Occipital lobe (tissue), 2 donors: Measurements from ENCODE around the gene MACROD1. TPM values are rescaled to one million over a fixed set of nuclear protein-coding genes. Genes with fewer than 3 reads are reported as not detected.

Source experiments
- DNase-seq: peaks from one replicate; lab custom pipeline; 2025; lab: John Stamatoyannopoulos, UW
- total RNA-seq: library from RNA; depleted of rRNA; stranded (reverse); fragments of >200 nt; gene quantifications from one replicate; pipeline ENCODE4 v1.2.3, GENCODE V29; 2014

Gene MACROD1
- total RNA-seq, 1 donor from 2014 or later = 16.2 TPM

DNA sequence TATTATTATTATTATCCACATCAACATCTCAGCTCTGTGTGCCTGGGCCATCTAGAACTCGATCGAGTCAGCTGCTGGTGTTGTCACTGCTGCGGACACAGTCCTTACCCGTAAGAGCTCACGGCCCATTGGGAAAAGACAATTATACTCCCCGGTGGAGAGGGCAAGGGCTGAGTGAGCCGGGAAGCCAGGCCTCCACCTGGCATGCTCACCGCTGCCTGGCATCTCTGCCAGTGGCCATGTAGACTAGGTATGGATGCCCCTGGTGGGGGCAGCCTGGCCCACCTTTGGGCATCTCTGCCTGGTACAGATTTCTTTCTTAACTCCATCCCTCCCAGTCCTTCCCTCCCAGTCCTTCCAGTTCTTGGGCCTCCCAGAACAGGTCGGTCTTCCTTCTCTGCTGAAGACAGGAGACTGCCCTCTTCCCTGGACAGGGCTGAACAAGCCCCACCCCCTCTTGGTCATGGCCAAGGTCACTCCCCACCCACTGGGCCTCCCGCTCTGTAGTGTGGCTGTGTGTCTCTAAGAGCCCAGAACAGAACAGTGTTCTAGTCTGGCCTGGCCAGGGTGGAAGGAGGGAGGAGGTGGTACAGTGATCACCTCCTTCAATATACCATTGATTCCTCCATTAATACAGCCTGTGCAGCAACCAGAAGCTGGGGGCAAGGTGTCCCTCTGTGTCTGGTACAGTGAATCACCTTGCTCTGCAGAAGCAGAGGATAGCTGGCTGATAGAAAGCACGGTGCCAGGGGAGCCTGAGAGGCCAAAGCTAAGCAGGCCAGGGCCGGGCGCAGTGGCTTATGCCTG, 72.5 kb downstream of the MACROD1 start:
- DNase-seq = no peak

DNA sequence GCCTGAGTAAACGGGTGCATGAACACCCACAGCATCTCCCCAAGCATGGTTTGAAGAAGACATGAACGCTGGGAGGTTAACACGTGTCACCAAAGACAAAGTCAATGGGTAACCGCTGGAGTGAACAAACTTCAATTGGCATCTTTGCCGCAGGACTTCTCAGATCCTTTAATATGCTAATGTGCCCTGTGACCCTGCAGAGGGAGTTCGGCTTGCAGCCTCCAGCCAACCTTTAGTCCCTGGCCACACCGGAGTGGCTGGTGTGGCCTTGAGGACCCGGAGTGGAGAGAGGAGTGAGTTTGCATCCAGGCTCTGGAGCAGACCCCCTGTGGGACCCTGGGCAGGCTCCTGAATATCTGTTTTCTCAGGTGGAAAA, 73.2 kb downstream of the MACROD1 start:
- DNase-seq = no peak

DNA sequence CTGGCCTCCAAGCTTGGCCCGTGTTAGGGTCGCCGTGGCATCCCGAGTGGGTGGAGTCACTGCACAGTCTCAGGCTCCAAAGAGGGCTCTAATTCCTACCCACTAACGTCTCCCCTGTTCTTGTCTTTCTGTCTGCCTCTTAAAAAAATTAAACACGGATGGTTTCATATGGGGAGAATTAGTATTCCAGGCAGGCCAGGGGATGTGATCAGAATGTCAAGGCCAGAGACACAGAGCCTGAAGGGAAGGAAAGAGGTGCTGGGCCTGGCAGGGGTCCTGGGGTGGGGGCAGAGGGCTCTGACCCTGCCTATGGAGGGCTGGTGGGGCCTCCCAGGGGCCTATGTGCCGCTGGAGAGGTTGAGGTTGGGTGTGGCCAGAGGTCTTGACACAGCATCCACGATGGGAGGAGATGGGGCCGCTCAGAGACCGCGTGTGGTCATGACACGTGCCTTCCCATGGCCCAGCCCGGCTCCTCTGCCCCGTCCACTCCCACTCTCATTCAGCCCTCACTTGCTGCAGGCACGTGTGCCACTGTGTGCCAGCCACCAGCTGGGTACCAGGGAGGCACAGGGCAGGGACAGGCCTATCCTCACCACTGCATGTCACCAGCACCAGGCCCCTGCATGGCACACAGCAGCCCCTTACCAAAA, 73.7 kb downstream of the MACROD1 start:
- DNase-seq = peak; percentile 75

DNA sequence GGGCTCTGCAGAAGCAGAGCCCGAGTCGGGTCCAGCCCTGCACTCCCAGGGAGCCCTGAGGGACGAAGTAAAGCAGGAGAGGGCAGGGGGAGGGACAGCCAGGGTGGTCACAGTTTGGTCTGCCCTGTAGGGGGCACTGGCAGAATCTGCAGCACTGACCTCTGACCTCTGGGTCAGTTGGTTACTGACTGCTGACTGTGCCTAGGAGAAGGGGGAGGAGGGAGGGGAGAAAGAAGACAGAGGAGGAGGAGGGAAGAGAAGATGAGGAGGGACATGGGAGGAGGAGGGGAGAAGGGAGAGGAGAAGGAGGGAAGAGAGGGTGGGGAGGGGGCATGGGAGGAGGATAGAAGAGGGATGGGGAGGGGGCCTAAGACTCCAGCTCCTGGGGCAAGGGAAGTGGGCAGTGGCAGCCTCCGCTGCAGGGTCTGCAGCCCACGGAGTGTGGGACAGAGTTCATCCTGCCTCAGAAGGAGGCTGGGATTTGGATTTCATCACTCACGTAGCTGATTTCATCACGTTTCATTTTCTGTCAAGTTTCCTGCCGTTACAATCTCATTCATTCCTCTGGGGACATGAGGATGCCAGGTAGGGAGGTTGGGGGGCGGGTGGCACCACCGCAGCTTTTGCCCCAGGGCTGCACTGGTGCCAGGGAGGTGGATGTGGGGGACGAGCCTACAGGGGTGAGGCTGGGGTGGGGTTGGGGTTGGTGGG, 75.0 kb downstream of the MACROD1 start:
- no peak for DNase-seq

DNA sequence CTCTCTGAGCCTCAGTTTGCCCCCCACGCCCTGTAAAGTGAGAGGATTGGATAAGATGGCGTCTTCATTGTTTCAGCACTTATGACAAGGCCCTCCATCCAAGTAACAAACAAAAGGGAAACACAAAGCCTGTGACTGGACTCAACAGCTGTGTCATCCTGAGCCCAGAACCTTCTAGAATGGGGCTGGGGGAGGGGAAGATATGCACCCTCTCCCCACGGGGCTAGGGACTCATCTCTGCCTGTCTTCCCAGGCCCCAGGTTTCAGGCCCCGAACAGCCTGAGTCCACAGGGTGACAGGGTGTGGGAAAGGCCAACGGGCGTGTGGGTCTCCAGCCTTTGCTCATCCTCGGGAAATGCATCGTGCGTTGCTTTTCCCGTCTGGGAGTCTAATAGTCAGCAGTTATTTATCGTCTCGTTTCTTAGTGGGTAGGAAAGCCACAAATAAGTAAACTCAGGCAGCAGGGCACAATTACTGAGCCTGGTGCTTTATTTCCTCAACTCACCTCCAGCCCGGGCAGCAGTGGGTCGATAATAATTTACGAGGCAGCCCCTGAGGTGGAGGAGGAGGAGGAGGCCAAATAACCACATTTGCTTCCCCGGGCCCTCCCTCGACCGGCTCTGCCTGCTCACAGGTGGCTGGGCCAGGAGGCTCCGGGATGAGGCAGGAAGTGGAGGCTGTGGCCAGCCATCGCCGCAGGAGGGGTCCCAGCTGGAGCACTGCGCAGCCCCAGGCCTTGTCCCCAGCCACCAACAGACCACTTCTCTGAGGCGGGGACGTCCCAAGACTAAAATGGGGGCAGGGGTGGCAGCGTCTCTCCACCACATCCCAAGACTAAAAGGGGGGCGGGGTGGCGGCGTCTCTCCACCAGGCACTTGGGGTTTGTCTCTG, 75.8 kb downstream of the MACROD1 start:
- DNase-seq = no peak

DNA sequence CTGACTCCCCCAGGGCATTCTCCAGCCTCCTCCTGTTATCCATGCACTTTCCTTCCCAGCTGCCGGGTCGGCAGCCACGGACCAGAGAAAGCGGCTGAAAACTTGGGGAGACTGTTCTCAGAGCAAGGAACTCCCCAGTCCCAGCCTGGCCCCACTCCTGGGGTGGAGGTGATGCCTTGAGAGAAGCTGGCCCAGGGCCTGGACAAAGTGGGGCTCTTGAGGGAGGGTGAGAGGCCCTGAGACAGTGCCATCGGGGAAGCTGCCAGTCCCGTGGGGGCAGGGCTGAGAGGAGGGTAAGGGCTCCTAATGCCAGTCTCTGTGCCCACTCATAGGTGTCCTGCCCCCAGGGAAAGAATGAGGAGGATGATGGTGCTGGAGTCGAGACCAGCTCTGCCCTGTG, 76.4 kb downstream of the MACROD1 start:
- no peak for DNase-seq

DNA sequence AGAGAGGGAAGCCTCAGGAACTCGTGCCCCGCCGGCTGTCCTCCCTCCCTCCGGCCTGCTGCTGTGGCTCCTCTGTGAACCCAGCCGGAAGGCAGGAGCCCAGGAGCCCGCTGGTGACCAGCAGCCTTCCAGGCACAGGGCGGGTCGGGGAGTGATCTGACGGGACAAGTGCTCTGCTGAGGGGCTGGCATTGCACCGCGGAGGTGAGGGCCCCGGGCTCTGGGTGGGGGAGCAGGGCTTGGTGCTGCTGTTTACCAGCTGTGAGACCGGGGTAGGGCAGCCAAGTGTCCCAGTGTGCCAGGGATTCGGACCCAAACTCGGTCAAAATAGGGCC, 76.9 kb downstream of the MACROD1 start:
- DNase-seq = no peak

DNA sequence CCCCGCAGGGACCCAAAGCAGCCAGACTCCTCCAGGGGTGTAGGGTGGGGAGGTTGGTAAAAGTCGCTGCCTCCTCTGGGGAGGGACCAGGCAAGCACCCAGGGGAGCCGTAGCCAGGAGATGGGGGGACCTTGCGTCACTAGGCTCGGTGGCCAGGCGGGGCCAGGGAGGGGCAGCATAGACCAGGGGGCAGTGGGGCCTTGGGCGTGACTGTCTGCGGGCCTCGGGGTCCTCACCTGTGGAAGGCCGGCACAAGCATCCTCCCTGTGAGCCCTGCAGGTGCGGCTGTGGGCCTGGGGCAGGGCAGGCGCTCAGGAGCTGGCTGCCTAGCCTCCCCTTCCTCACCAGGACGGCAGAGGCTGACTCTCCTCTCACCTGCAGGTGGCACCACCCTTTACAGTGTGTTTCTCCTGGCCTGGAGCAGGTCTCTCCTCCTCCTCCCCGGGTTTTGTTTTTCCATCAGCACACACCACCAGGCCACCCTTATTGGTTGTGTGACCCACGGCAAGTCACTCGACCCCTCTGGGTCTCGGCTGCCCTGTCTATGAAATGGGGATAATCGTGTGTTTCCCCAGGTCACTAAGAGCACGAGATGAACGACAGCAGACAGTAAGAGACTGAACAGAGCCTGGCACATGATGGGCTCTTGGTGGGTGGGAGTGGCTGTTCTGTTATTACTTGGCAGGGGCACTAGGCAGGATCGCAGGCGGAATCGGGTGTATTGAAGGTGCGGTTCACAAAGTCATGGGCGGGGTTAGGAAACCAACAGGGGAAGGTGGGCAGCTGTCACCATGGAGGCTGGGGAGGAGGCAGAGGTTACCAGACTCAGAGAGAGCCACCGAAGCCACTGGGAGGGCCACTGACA, 77.5 kb downstream of the MACROD1 start:
- DNase-seq = no peak

DNA sequence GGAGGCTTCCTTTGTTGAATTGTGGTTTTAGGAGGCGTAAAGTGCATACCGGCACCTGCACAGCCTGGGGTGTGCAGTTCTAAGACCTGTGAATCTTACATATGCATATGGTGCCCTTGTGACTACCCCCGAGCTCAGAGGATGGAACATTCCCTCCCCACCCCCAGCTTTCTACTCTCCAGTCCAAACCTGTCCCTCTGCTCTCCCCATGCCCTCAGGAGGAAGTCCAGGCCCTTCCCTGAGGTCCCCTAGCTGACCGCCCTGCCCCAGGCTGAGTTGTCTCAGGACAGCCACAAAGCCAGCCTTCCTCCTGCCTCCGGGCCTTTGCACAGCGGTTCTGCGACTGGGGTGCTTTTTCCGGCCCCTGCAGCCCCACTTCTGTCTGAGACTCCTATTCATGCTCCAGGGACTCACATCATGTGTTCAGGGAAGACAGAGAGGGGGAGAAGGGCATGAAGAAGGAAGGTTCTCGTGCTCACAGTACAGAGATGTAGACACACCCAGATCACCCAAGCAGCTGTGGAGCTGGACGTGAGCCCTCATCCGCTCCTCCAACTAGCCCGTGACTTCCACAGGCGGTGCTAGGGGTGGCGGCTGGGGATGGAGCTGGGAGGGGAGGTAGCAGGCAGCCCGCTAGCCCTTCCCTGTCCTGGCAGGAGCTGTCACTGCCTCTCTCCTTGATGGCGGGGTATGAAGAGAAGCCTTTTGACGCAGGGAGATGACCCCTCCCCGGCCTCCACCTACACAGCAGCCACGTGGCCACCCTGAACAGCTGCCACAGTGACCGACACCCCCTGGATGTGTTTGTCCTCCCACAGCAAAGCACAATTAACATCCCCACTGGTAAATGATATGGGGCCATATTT, 79.4 kb downstream of the MACROD1 start:
- no peak for DNase-seq

DNA sequence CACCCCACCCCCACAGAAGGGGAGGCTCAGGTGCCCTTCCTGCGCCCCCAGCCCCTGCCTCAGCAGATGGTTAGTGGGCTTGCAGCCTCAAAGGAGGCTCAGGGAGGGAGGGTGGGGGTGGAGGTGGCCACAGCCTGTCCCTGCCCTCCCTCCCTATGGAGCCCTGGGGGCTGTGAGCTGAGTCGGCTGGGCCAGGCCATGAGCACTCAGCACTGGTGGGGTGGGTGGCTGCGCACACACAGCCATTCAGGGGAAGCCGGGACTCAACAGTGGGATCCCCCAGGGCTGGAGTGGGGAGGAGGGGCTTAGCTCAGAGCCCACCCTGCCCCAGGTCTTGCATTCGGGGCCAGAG, 80.0 kb downstream of the MACROD1 start:
- DNase-seq = no peak

DNA sequence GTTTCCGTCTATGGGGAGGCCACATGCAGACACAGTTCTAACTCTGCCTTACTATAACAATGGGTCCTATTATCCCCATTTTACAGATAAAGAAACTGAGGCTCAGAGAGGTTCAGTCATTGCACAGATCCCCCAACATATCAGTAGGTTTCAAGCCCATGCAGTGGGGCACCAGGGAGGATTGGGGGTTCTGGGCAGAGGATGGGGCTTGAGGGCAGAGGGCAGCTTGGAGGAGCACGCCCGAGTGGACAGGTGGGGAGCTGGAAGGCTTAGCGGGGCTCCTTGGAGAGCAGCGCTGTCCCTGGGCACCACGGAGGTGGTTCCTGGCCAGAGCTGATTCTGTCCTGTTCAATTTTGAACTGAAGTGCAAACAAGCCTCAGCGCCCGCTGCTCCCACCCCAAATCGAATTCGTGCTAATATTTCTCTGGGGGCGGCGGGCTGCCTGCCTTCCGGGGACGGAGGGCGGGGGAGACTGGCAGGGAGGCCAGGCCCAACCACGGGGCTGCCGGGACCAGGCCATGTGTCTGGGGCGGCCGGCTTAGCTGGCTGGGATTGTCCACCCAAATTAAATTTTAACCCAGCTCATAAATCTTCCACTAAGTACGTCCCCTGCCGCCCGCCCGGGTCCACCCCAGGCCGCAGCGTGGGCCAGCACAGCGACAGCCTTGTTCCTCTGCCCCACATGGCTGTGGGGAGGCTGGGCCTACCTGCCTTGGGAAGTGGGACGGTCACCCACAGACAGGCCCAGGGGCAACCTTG, 80.8 kb downstream of the MACROD1 start:
- no peak for DNase-seq

DNA sequence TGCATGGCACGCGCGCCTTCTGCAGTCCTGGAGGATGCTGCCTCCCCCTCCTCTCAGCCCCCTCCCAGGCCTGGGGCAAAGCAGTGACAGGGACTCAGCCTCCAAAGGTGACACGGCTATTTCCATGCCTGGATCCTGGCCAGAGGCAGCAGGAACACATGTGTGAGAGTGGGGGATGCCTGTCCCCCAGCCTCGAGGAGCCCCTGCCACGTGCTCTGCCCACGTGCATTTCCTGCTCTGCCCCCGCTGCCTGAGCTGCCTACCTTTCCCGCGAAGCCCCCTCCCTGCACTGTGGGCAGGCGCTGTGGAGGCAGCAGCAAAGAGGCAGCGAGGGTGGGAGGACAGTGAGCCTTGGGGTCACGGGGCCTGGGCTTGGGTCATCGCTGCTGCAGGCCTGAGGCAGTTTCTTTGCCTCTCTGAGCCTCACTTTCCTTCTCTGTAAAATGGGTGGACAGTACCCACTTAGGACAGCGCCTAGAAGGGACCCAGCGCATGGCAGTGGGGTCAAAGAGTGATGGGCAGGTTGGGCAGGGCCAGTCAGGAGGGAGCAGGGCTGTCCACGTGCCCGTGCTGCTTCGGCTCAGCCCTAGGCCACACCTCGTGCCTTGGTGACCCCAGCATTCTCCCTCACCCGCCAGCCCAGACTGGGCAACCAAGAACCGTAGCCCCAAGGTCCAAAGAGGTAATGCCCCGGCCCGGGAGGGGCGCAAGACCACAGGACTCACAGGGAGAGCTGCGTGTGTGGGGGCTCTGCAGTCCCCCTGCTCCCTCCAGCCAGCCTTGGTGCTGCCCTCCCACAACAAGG, 81.6 kb downstream of the MACROD1 start:
- DNase-seq = no peak

DNA sequence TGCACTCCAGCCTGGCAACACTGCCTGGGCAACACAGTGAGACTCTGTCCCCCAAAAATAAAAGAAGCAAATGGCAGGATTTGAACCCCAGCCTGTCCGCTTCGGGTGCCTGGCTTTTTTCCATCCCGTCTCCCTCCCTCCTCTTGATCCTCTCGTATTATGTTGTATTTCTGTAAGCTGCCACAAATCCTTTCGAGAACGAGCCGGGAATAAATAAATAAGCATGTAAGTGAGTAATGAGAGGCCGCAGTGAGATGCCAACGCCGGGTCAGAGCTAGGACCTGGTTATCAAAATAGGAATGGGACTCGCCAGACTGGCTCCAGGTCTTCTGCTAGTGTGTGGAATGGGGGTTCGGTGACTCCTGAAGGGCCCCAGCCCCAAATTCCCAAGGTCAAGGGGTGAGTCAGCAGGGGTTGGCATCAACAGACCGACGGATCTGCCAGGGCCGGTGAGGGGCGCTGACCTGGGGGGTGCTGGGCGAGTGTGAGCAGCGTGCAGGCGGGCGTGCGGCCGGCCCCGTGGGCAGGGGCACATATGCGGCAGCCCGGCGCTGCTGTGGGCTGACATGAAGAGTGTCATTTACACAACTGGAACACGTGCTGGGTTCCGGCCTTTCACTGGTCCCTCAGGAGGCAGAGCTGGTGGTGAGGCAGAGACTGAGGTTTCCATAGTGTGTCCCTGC, 82.4 kb downstream of the MACROD1 start:
- DNase-seq = no peak

DNA sequence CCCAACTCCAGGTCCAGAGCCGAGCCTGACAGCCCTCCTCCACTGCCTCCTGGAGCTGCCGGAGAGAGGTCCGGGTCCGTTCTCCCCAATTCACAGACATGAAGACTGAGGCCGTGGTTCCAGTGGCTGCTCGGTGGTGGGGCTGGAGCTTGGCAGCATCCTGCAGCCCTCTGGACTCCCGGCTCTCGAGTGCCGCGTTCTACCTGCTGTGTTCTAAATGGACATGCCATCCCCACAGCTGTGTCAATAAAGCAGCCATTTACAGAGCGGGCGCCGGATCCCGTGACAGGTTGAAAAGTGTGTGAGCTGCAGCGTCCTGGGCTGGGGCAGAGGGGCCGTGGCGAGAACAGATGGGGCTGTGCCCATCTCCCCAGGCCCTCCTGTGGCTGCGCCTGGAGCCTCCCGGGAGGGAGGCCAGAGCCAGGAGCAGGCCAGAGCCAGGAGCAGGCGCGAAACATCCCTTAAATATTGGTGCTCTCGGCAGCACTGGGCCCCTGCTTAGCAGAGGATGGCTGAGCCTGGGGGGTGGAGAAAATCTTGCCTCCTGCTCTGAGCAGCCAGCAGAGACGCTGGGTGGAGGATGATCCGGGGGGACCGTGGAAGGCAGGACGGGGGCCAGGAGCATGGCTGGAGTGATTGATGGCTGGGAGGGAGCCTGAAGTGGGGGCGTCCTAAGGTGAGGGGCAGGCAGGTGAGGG, 84.0 kb downstream of the MACROD1 start:
- no peak for DNase-seq

DNA sequence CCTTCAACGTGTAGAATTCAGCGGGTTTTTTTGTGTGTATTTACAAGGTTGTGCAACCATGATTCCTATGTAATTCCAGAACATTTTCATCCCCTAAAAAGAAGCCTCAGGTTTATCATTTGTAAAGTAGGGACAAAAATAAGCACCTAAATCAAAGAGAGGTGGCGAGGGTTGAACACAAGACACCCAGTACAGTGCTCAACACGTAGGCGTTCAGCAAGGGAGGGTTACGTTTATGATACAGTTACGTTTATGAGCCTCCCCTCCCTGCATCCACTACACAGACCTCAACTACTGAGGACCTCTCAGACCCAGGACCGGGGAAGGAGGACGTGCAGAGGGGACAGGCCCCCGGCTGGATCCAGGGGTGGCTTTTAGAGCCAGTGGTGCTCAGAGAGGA, 85.5 kb downstream of the MACROD1 start:
- DNase-seq = no peak

DNA sequence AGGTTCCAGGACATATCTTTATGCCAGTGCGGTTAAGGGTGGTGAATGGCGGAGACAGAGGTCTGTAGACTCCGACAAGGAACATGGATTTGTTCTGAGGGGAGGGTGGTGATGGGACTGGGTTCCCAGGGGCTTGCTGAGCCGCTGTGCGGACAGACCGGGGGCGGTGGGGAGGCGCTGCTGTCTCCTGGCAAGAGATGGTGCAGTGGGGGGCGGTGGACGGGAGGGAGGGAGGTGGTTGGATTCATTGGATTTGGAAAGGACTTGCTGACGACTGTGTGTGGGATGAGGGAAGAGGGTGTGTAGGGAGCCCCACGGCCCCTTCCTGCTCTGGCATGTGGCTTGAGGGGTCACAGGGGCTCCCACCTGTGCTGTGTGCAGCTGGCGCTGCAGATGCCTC, 87.0 kb downstream of the MACROD1 start:
- no peak for DNase-seq

DNA sequence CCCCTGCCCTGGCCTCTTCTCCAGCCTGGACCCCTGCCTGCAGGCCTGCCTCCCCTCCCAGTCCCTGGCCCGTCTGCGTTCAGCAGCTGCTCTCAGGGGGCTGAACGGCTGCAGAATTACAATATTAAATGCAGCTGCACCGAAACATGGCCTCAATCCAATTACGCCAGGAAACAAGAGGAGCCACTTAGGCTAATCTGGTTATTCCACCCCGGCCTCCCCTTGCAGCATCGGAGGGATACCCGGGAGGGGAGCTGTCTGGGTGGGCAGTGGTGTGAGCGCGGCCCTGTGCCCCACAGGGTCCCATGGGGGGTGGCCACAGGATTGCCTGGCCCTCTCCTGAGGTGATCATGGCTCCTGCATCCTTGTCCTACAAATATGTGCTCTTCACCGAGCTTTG, 87.6 kb downstream of the MACROD1 start:
- no peak for DNase-seq
